ENCODE data around the gene HORMAD2.

DNA sequence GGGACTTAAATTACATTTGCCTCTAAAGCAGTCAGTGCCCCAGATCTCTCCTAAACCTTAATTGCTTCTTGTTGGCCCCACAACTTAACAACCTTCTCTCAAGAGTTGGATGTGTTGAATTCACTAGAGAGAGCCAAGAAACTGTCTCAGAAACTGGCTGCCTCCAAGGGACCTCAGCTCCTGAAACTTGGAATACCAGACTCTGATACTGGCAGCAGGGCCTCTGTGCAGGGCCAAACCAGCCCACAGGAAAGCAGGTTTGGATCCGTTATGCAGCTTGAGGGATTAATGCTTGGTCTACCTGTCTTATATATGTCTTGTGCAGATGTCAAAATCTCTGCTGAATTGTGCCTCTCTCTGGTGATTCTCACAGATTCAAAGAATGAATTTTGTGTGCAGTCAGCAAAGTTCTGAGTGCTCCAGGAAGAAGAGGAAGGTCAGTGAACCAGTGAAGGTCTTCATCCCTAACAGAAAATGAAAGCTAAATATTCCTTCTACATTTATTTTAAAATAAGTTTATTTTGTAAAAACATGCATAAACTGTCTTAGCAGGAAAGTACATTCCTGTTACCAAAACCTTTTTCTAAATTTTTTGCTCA, 95.5 kb downstream of the HORMAD2 start:
- no peak for TF ChIP-seq BCL3 (IDR thresholded peaks at IDR 0.05)
- TF ChIP-seq ESRRA (IDR thresholded peaks at IDR 0.05; ENCODE audit: borderline replicate concordance, low read length) = no peak
- no peak for TF ChIP-seq CTCF (IDR thresholded peaks at IDR 0.05)
- TF ChIP-seq RFX5 (IDR thresholded peaks at IDR 0.05) = no peak
- TF ChIP-seq KDM1A (IDR thresholded peaks at IDR 0.05; ENCODE audit: low read depth) = no peak
- TF ChIP-seq USF2 (IDR thresholded peaks at IDR 0.05) = no peak
- TF ChIP-seq CEBPB (IDR thresholded peaks at IDR 0.05) = no peak
- TF ChIP-seq SREBF2 (IDR thresholded peaks at IDR 0.05) = no peak

All from A549 (cell line).